Mucosa of gallbladder (tissue), 1 donor: ENCODE results near the gene SMAD1. TPM values are rescaled to one million over a fixed set of nuclear protein-coding genes. Genes with fewer than 3 reads are reported as not detected.

Experiments
- DNase-seq: peaks from one replicate; pipeline ENCODE4 v3.0.0-alpha.2; 2020; ENCODE audit warnings: low spot score
- total RNA-seq: library from RNA; stranded (reverse); gene quantifications from one replicate; pipeline ENCODE4 v1.2.1, GENCODE V29; 2021
- donor health status: DM: no; HTN: no; CAD: no.

Gene SMAD1
- total RNA-seq, 1 donor from 2014 or later = 32.5 TPM

- no peak for DNase-seq
Observed at GRCh38 chr4:145489556-145489955, 7.9 kb downstream of the SMAD1 start.

GRCh38 chr4:145490361-145490760, 8.7 kb downstream of the SMAD1 start:
- DNase-seq = no peak

- DNase-seq = no peak
Observed at GRCh38 chr4:145490796-145491195, 9.1 kb downstream of the SMAD1 start.

- no peak for DNase-seq
Observed at GRCh38 chr4:145492376-145492775, 10.7 kb downstream of the SMAD1 start.

- DNase-seq = no peak
Observed at GRCh38 chr4:145493166-145493565, 11.5 kb downstream of the SMAD1 start.

GRCh38 chr4:145494666-145495270, 13.1 kb downstream of the SMAD1 start:
- no peak for DNase-seq

GRCh38 chr4:145496292-145496691, 14.6 kb downstream of the SMAD1 start:
- DNase-seq = no peak

GRCh38 chr4:145497199-145498149, 15.8 kb downstream of the SMAD1 start:
- no peak for DNase-seq

- no peak for DNase-seq
Observed at GRCh38 chr4:145498430-145498829, 16.8 kb downstream of the SMAD1 start.

- DNase-seq = no peak
Observed at GRCh38 chr4:145501051-145501660, 19.5 kb downstream of the SMAD1 start.

GRCh38 chr4:145502809-145503208, 21.2 kb downstream of the SMAD1 start:
- no peak for DNase-seq

- no peak for DNase-seq
Observed at GRCh38 chr4:145503486-145504072, 21.9 kb downstream of the SMAD1 start.

GRCh38 chr4:145505995-145506394, 24.3 kb downstream of the SMAD1 start:
- DNase-seq = no peak

GRCh38 chr4:145507636-145508035, 26.0 kb downstream of the SMAD1 start:
- DNase-seq = no peak

- no peak for DNase-seq
Observed at GRCh38 chr4:145511913-145512522, 30.4 kb downstream of the SMAD1 start.

- DNase-seq = no peak
Observed at GRCh38 chr4:145513020-145513621, 31.5 kb downstream of the SMAD1 start.

- no peak for DNase-seq
Observed at GRCh38 chr4:145520172-145520571, 38.5 kb downstream of the SMAD1 start.

GRCh38 chr4:145521282-145521681, 39.6 kb downstream of the SMAD1 start:
- DNase-seq = no peak

- DNase-seq = no peak
Observed at GRCh38 chr4:145523117-145523516, 41.5 kb downstream of the SMAD1 start.

- no peak for DNase-seq
Observed at GRCh38 chr4:145524552-145524951, 42.9 kb downstream of the SMAD1 start.

- DNase-seq = no peak
Observed at GRCh38 chr4:145525291-145525740, 43.7 kb downstream of the SMAD1 start.
